ENCODE data around the gene LRP1B.

DNA sequence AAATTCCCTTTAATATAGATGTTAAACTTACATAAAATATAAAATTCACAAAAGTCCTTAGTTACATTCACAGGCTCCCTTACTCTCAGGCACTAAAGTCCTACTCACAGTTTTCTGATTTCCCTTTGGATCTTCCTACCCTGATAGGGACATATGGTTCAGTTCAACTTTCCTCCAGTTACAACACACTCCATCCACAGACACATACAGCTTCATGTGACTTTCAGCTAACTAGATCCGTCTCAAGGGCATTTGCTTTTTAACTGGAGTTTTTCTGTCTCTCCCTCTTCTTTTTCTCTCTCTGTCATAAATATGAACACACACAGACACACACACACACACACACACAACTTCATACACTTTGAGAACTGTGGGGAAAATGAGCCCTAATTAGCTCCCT is 419.2 kb downstream of the LRP1B start:
- TF ChIP-seq CEBPB (IDR thresholded peaks at IDR 0.05) (no peak), CREB1 (IDR thresholded peaks at IDR 0.05; ENCODE audit: low read depth) (no peak), YY1 (IDR thresholded peaks at IDR 0.05; ENCODE audit: low read depth) (no peak), EGR1 (IDR thresholded peaks at IDR 0.05) (no peak), RAD21 (IDR thresholded peaks at IDR 0.05; ENCODE audit: low read depth) (no peak), EP300 (IDR thresholded peaks at IDR 0.05; ENCODE audit: borderline replicate concordance) (no peak), FOXM1 (IDR thresholded peaks at IDR 0.05; ENCODE audit: borderline replicate concordance, low read depth) (no peak), USF1 (IDR thresholded peaks at IDR 0.05) (no peak), TAF1 (IDR thresholded peaks at IDR 0.05; ENCODE audit: low read depth) (no peak)

Measured in Ishikawa (cell line).